Effector CD8-positive, alpha-beta T cell (primary cell): ENCODE results near the gene ANHX.

Source experiments
- DNase-seq: peaks from one replicate; lab custom pipeline; 2025; lab: John Stamatoyannopoulos, UW

Gene ANHX

DNA sequence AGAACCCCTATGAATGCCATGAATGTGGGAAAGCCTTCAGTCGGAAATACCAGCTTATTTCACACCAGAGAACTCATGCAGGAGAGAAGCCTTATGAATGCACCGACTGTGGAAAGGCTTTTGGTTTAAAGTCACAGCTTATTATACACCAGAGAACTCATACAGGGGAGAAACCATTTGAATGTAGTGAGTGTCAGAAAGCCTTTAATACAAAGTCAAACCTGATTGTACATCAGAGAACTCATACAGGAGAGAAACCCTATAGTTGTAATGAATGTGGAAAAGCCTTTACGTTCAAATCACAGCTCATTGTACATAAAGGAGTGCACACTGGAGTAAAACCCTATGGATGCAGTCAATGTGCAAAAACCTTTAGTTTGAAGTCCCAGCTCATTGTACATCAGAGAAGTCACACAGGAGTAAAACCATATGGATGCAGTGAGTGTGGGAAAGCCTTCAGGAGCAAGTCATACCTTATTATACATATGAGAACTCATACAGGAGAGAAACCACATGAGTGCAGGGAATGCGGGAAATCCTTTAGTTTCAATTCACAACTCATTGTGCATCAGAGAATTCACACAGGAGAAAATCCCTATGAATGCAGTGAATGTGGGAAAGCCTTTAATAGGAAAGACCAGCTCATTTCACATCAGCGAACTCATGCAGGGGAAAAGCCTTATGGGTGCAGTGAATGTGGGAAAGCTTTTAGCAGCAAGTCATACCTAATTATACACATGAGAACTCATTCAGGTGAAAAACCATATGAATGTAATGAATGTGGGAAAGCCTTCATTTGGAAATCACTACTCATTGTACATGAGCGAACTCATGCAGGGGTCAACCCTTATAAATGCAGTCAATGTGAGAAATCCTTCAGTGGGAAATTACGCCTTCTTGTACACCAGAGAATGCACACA lies 32.1 kb downstream of the ANHX start:
- no peak for DNase-seq

DNA sequence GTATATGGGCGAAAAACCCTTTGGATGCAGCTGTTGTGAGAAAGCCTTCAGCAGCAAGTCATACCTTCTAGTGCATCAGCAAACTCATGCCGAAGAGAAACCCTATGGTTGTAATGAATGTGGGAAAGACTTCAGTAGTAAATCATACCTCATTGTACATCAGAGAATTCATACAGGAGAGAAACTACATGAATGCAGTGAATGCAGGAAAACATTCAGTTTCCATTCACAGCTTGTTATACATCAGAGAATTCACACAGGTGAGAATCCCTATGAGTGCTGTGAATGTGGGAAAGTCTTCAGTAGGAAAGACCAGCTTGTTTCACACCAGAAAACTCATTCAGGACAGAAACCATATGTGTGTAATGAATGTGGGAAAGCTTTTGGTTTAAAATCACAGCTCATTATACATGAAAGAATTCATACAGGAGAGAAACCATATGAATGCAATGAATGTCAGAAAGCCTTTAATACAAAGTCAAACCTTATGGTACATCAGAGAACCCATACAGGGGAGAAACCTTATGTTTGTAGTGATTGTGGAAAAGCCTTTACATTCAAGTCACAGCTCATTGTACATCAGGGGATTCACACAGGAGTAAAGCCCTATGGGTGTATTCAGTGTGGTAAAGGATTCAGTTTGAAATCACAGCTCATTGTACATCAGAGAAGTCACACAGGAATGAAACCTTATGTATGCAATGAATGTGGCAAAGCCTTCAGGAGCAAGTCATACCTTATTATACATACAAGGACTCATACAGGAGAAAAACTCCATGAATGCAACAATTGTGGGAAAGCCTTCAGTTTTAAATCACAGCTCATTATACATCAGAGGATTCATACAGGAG lies 33.0 kb downstream of the ANHX start:
- no peak for DNase-seq

DNA sequence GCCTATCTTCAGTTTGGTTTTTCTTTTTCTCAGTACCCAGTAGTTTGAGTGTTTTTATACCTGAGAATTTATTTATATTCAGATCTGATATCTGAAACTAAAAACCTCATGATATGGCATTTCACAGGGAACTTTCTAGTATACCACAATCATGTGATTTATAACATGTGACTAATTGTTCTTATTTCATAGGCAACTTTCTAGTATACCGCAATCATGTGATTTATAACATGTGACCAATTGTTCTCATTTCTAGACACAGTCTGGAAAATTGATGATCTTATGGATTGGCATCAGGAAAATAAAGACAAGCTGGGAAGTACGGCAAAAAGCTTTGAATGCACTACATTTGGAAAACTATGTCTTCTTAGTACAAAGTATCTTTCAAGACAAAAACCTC lies 33.8 kb downstream of the ANHX start:
- no peak for DNase-seq

DNA sequence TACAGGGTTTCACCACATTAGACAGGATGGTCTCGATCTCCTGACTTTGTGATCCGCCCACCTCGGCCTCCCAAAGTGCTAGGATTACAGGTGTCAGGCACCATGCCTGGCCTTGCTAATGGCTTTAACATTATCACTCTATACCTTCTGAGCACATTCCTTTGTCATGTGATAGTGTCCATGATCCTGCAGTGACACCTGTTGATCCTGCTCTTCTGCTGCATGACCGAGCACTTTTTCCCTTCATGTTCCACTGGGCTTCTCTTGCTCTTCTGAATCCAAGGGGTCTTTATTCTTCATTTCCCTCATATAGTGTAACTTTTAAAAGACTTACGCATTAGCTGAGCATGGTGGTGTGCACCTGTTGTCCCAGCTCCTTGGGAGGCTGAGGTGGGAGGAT lies 42.8 kb downstream of the ANHX start:
- DNase-seq: no peak

DNA sequence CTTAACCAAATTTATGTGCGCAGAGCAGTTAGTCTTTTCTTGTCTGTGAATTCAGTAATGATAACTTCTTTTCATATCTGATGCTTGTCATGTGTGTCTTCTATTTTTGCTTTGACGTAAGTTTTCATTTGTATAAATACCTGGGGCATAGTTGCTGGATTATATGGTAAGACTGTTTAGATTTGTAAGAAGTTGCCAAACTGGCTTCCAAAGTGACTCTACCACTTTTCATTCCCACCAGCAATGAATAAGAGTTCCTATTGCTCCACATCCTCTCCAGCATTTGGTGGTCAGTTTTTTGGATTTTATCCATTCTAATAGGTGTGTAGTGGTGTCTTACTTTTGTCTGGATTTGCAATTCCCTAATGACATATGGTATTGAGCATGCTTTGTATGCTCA lies 45.5 kb downstream of the ANHX start:
- DNase-seq: no peak

DNA sequence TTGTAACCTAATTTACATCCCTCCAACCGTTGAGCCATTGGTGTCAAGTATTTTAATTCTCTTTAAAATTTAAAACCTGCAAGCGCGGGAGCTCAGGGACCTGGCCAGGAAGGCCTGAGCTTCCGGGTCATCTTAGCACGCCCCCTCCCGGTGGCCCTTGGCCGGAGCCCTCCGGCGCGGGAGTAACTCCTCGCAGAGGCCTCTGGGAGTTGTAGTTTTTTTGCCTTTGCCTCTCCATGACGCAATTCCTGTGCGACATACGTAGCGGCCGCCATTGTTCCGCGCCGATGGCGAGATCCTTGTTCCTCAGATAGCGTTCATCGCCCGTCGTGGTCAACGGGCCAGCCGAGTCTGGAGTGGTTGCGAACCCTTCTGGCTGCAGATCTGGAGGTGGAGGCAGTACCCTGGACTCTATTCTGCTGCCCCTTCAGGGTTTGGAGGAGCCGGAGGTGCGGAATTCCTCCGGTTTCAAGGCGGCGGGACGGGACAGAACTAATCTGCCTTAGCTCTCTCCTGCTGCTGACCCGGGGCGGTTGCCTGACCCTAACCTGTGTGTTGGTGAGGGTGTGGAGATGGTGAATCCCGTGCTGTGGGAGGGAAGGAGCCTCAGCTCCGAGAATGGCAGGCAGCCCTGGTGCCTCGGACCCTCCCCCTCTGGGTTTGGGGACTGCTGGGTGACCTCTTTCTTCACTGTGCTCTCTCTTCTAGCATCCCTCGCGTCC lies 54.3 kb downstream of the ANHX start, which contains the start of gene ZNF268:
Gene ZNF268 (plus strand): TSS at position 258 of the 722 bp plus-strand sequence. CDS start 503 bp downstream, outside the sequence.
- DNase-seq: peak; percentile 78

DNA sequence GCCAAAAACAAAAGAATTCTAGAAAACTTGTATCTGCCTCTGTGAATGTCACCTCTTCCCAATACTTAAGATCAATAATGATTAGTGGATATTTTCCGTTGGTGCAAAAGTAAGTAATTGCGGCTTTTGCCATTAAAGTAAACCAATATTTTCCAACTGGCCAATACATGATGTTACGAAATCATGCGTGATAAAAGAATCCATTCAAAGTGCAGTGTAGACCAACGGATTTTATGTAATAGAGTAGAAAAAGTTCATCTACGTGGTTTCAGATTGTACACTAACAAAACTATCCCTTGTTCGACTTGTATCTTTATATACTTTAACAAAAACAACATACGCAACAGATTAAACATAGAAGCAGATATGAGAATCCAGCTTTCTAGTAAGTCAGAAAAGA lies 55.0 kb downstream of the ANHX start:
- DNase-seq: no peak

DNA sequence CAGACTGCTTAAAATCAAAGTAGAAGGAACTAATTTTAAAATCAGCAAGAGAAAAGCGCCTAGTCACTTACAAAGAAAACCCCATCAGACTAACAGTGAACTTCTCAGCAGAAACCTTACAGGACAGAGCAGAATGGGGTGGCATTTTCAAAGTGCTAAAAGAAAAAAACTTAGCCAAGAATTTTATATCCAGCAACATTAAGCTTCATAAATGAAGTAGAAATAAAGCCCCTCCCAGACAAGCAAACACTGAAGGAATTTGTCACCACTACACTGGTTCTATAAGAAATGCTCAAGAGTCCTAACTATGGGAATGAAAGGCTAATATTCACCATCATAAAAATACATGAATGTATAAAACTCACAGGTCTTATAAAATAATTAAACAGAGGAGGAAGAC lies 60.8 kb downstream of the ANHX start:
- no peak for DNase-seq

DNA sequence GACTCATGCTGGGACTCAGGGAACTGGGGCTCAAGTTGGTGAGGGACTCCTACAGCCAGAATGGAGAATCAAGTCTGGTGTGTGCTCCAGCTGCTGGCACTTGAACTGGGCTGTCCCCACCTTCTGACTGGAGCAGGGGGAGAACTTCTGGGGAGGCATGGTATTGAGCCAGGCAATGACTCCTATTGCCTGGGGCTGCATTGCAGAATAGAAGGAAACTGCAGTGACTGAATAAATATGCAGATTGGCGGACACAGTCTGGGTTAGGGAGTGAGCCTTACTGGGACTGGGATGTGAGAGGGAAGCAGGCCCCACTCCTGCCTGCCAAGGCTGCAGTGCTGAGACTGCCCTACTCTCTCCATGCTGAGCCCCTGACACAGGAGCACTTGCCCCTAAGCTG lies 63.2 kb downstream of the ANHX start:
- no peak for DNase-seq
